ENCODE measurements around the gene LINC00305. TPM values are rescaled to one million over a fixed set of nuclear protein-coding genes. Genes with fewer than 3 reads are reported as not detected.

Gene LINC00305
- total RNA-seq, 4 donors from 2014 or later = not detected

- intact Hi-C loops (cut with DNase I; ENCODE audit: low total_unique reads) = no loop called here
- TF ChIP-seq CTCF (IDR thresholded peaks at IDR 0.05) (no peak), POLR2A (IDR thresholded peaks at IDR 0.05) (no peak)
- no peak for DNase-seq (ENCODE audit: low spot score in 2 of 2)
- H3K4me3 ChIP-seq (ENCODE audit: low read depth, poor library complexity, severe bottlenecking) = no peak overlapping the region
Measured at GRCh38 chr18:64082513-64082912, 66.4 kb downstream of the LINC00305 start.

GRCh38 chr18:64082054-64082453 lies 66.8 kb downstream of the LINC00305 start:
- WGBS, 2 donors = 87 to 89% methylated on average over 1 of the region's 1 CpG
- no peak for DNase-seq (ENCODE audit: low spot score in 2 of 2)
- intact Hi-C loops (cut with DNase I; ENCODE audit: low total_unique reads) = no loop called here
- TF ChIP-seq POLR2A (IDR thresholded peaks at IDR 0.05) = no peak
- no peak for TF ChIP-seq CTCF (IDR thresholded peaks at IDR 0.05)
- no peak overlapping the region for H3K4me3 ChIP-seq (ENCODE audit: low read depth, poor library complexity, severe bottlenecking)

GRCh38 chr18:64073971-64074370 lies 74.9 kb downstream of the LINC00305 start:
- TF ChIP-seq CTCF (IDR thresholded peaks at IDR 0.05) = no peak
- no peak for TF ChIP-seq POLR2A (IDR thresholded peaks at IDR 0.05)
- 52 to 53% methylated on average over 4 of the region's 4 CpGs for WGBS, 2 donors

GRCh38 chr18:64055019-64055418 lies 93.9 kb downstream of the LINC00305 start:
- H3K4me3 ChIP-seq (ENCODE audit: low read depth, poor library complexity, severe bottlenecking) = no peak overlapping the region
- no peak for DNase-seq (ENCODE audit: low spot score in 2 of 2)
- 22 to 38% methylated on average over 3 of the region's 3 CpGs for WGBS, 2 donors
- TF ChIP-seq CTCF (IDR thresholded peaks at IDR 0.05) = no peak
- intact Hi-C loops (cut with DNase I; ENCODE audit: low total_unique reads) = no loop called here

More at GRCh38 chr18:64073971-64074370, 74.9 kb downstream of the LINC00305 start:
- no peak for DNase-seq (ENCODE audit: low spot score in 2 of 2)
- no peak overlapping the region for H3K4me3 ChIP-seq (ENCODE audit: low read depth, poor library complexity, severe bottlenecking)
- intact Hi-C loops (cut with DNase I; ENCODE audit: low total_unique reads) = no loop called here

- TF ChIP-seq CTCF (IDR thresholded peaks at IDR 0.05) = no peak
- no peak for TF ChIP-seq POLR2A (IDR thresholded peaks at IDR 0.05)
- DNase-seq (ENCODE audit: low spot score in 2 of 2) = no peak
- WGBS, 2 donors = 85 to 86% methylated on average over 1 of the region's 1 CpG
- no peak overlapping the region for H3K4me3 ChIP-seq (ENCODE audit: low read depth, poor library complexity, severe bottlenecking)
- intact Hi-C loops (cut with DNase I; ENCODE audit: low total_unique reads) = no loop called here
Measured at GRCh38 chr18:64053246-64053645, 95.6 kb downstream of the LINC00305 start.

- 58 to 64% methylated on average over 2 of the region's 2 CpGs for WGBS, 2 donors
- intact Hi-C loops (cut with DNase I; ENCODE audit: low total_unique reads) = no loop called here
- no peak for TF ChIP-seq POLR2A (IDR thresholded peaks at IDR 0.05)
- TF ChIP-seq CTCF (IDR thresholded peaks at IDR 0.05) = no peak
Measured at GRCh38 chr18:64052772-64053171, 96.1 kb downstream of the LINC00305 start.

More at GRCh38 chr18:64052772-64053171, 96.1 kb downstream of the LINC00305 start:
- no peak for DNase-seq (ENCODE audit: low spot score in 2 of 2)
- H3K4me3 ChIP-seq (ENCODE audit: low read depth, poor library complexity, severe bottlenecking) = no peak overlapping the region

Measured in lower leg skin (tissue), 4 donors.